GM21723 (cell line): ENCODE measurements around the gene PC.

Experiments
- ATAC-seq: cut with Tn5 transposase; IDR thresholded peaks from one replicate; pipeline ENCODE4 v1.9.1; 2021; ENCODE audit warnings: mild to moderate bottlenecking, moderate library complexity; ENCODE audit not compliant: unreplicated experiment

Gene PC

DNA sequence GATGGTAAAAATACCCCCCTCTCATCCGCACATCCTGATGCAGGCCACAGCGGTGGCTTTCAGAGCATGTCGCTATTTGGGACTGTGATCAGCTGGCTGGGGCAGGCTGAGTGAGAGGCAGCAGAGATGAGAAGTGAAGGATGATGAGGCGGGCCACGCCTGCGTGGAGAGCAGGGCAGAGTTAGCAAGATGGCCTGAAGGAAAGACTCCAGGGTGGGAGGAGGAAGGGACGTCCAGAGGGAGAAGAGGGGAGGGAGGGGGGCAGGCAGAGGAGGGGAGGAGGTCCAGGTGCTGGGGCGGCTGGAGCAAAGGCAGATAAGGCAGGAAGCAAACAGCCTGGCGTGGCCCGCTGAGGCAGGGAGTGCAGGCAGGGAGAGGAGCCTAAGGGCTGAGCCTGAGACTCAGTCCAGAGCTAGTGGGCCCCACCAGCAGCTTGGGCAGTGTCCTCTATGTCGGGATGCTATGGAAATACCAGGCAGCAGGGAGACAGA is 72.2 kb downstream of the PC start:
- no peak for ATAC-seq

DNA sequence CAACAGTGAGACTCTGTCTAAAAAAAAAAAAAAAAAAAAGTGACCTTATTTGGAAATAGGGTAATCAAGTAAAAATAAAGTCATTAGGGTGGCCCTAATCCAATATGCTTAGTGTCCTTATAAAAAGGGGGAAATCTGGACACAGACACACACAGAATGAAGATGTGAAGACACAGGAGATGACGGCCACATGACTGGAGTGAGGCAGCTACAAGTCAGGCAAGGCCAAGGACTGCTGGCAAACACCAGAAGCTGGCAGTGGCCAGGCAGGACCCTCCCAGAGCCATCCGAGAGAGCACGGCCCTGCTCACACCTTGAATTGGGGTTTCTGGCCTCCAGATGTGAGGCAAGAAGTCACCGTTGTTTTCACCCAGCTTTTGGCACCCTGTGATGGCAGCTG is 72.7 kb downstream of the PC start:
- no peak for ATAC-seq

DNA sequence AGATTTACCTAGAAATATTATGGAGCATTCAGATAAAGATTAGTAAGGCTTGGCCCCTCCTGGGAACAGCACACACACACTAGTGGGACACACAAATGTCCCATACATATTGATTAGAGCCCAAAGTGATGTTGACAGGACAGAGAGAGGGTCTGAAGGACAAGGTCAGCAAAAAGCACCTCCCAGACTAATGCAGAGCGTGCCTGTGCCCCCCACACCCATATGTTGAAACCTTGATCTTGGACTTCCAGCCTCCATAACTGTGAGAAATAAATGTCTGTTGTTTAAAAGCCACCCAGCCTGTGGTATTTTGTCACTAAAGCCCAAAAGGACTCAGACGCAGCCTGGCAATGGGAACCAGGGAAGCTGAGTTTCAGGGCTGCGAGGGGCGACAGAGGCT is 73.7 kb downstream of the PC start:
- ATAC-seq = no peak

DNA sequence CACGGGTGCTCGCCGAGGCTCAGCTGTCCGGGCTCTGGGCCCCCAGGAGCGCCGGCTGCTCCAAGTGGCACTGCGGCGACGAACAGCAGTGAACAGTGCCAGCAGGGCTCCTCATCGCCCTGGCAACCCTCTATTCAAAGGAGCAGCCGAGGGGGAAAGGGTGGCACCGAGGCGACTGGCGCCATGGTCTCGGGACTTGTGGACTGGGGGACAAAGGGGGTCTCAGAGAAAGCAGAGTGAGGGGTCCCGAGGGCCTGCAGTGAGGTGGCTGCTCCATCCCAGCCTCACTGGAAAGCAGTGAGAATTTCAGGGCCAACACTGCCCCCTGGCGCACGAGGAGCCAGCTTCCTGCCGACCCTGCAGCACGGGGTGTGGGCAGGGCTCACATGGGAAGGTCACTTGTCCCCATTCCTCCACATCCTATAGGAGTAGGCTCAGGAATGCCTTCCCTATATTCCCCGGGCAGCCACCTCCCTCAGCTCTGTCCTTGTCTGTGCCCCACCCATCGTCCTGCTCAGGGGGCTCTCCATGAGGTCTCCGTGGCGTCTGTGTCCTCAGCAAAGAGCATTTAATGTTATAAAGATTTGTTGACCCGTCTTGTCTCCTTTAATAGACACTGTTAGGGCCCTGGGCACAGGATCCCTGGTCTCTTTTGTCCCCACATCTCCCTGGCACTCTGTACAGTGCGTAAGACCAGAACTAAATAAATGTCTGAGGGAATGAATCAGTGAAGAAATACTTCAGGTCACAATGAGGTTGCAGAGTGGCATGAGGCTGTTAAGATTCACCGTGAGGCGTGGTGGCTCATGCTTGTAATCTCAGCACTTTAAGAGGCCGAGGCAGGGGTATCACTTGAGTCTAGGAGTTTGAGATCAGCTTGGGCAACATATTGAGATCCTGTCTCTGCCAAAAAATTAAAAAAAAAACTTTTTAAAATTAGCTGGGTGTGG is 74.9 kb downstream of the PC start:
- no peak for ATAC-seq

DNA sequence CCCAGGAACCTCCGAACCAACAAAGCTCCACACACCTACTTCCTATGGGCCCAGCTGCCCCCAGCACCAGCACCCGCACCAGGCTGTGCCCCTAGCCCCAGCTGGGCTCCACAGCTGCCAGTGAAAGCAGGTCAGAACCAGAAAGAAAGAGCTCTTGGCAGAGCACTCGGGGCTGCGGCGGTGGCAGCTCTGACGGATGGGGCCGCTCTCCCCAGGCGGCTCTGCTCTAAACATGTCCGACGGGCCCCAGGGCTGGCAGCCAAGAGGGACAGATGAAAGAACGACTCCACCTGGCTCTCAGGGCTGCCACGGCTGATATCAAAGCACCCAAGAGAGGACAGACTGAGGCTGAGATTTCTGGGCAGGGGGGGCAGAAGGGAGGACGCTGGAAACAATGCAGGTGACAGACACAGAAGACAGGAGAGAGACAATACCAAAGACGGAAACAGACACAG is 75.6 kb downstream of the PC start:
- no peak for ATAC-seq

DNA sequence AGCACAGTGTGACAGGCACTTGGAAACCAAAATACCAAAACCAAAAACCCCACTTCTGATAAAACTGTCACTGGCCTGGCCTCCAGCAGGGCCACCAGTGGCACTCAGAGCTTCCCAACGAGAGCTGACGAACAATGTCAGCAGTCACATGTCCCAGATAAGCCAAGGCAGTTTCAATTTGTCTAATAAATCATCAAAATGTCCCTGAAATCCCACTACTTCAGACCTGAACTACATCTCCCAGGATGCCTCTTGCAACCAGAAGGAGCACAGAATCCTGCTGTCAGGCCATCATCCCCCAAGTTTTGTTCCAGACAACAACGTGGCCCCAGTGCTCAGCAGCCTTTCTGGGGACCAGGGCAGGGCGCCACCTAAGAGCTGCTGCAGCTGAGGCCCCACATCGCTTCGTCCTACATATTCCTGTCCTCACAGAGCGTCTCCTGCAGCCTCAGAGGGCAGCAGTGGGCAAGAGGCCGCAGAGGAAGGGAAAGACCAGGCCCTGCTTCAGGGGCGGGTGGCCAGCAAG is 76.2 kb downstream of the PC start:
- no peak for ATAC-seq

DNA sequence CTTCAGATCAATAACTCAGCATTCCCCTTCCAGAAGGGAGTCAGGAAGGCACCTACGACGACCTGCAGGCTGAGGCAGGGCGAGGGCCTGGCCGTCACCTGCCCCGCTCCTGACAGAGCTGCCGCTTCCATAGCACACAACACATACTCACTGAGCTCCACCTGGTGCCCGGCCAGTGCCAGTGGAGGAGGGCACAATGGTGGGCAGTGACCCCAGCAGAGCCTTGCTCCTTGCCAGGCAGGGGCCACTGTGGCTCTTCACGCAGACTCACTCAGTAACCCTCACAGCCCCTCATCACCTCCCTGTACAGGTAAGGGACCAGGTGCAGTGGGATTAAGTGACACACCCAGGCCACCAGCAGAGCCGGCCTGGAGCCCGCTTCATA is 76.7 kb downstream of the PC start:
- ATAC-seq = no peak

DNA sequence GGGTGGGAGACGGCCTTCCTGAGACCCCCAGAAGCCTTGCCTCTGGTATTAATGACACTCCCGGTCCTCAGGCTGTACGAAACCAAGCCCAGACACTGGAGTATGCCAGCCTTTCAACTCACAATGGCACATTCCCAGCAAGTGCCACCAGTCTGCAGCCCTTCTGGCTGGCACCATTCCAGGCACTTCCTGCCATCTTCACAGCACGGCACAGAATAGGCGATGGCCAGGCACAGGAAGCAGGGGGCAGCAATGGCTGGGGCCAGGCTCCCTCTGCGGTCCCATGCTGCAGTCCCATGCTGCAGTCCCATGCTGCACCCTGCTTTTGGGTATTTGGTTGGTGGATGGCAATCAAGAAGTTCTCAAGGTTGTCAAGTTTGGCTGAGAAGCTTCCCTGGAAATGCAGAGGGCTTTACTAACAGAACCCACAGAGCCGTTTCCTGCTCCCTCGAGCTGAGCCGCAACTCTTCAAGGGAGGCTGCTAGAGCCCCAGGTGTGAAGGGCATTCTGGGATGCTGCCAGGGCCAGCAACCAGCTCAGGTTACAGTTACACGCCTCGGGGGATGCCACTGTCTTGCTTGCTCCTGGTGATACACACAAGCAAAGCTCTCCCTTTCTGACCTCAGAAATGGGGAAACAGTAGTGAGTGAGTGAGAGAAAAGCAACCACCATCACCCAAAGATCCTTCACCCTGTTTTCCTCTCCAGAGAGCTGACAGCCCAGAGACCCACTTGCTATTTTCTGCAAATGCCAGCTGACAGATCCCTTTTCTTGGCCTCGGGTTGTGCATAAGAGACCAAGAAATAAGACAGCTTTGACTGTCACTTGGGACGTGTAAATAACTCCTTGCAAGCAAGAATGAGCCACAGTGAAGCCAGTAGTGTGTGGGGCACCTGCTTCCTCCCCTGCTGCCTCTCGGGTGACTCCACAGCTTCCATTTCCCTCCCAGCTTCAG is 77.4 kb downstream of the PC start:
- ATAC-seq = no peak

DNA sequence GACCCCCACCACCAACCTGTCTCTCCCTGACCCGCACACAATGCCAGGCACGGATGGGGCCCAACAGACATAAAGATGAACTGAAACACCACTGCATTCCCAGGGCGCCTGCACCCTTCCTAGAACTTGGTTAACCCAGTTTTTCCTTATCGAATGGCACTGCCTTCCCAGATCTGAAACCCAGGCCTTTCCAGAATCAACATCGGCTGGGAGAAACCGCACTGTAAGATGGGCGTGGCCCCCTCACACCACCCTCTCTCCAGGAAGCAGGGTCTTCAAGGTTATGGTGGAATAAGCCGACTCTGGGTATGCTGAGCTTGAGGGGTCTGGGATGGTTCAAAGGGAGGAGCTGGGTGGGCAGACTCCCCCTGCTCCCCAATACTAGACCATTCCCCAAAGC is 78.2 kb downstream of the PC start:
- ATAC-seq = no peak

DNA sequence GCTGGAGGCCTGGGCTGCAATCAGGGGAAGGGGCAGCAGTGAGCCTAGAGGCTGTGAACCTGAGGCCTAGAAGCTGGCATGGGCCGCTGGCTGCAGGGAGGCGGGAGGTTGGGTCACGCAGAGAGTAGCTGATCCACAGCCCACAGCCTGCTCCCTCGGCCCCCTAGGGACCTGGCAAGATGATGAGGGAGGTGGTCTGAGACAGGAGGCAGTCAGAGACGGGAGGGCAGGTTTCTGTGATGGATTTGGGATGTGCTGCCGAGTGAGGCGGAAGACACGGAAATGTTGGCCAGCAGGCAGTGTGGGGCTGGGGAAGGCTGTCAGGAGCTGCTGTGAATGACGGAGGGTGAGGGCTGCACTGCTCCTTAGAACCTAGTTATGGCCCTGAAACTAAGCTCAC is 78.6 kb downstream of the PC start:
- ATAC-seq = no peak

DNA sequence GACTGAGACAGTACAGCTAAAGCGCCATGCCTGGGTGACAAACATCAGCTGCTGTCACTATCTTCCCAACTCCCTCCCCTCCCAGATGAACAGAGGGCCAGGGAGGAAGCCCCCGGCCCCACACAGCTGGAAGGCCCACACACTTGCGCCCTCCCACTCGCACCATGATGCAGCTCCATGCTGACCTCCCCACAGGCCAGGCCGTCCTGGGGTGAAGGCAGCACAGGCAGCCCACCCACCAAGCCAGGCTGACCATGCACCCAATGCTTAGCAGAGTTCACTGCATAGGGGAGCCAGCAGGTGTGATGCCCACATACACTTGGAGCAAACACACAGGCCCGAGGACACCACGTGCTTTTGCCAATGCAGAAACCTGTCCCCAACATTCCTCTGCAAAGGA is 79.2 kb downstream of the PC start:
- ATAC-seq = no peak

DNA sequence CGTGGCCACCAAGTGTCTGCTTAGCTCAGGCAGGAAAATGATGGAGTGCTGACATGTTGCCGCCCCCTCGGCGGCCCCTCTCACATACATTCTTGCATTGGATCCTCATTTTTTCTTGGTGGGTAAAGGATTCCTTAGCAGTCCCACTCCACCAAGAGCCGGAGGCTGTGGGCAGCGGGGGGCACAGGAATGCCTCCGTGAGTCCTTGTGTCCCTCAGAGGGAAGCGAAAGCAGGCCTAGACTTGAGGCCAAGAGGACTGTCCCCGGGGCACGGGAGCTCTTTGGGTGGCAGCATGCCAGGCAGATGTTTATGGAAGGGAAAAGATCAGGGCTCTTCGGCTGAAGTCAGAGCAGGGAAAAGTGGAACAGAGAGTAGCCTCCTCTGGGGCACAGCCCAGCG is 79.7 kb downstream of the PC start:
- no peak for ATAC-seq

DNA sequence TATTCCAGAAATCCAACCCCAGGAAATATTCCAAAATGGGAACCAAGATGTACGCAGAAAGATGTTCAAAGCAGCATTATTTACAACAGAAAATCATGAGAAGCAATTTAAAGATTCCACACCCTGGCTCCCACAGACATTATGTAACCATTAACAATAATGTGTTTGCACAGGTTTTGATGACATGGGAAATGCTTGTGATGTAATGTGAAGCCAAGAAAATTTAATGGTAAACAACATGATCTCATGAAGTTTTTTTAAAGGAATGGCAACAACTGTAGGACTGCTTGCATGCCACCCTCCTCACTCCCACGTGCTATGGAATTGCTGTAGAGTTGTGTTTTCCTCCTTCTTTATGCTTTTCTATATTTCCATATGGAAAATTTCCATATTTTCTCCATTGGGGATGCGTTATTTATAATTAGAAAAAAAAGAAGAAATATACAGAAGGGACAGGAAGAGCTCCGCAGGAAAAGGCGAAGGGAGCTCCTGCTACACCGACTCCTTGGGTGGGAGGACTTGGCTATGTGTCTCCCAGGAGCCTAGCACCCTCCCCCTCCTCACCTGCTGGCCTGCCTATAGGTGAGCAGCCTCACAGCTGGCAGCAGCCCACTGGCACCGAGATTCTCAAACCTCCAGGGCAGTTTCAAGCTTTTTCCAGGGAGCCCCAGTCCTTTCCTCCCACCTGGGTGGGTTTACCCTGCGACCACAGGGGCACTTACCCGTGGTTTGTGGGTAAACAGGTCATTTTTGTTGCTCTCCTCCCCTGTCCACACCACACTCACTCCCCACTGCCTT is 80.4 kb downstream of the PC start:
- ATAC-seq = no peak

DNA sequence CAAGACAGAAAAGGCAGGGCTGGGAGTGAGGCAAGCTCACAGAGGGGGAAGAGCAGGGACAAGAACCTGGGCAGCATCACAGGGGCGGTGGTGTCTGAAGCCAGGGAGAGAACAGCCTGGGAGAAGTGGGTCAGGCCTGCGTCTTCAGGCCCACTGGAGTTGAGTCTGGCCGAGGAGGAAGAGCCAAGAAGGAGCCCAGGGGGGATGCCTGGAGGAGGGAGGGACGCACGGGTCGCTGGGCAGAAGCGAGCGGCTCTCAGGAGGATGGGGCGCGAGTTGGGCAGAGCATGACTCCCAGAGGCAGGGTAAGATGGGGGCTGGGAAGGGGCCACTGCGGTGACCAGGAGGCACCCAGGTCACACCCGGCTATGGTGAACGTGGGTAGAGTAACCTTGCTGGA is 82.8 kb downstream of the PC start:
- ATAC-seq = no peak

DNA sequence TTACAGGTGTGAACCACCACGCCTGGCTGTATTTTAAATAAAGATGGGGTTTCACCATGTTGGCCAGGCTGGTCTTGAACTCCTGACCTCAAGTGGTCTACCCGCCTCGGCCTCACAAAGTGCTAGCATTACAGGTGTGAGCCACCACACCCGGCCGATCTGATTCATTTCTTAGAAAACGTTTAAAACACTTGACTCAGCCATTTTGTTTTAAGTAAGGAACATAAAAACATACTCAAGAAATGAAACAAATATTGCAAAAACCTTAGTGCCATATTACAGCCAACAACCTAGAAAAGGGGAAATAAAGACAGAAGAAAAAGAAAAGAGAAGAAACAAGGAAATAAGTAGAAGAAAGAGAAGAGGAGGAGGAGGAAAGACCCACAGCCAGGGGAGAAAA is 84.0 kb downstream of the PC start:
- no peak for ATAC-seq

DNA sequence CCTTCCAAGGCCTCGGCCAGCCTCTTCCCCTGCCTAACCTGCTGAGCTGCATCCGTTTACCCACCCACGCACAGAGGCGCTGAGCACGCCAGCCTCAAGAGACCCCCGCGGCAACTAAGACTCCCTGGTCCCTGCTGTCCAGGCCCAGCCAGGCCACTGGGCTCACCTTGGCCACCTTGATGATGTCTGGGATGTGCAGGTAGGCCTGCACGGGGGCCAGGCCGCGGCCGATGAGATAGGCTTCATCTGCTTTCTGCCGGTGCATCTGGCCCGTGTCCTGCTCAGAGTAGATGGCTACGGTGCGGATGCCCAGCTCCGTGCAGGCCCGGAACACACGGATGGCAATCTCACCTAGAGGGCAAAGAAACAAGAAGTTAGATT is 86.7 kb downstream of the PC start:
- ATAC-seq = no peak

DNA sequence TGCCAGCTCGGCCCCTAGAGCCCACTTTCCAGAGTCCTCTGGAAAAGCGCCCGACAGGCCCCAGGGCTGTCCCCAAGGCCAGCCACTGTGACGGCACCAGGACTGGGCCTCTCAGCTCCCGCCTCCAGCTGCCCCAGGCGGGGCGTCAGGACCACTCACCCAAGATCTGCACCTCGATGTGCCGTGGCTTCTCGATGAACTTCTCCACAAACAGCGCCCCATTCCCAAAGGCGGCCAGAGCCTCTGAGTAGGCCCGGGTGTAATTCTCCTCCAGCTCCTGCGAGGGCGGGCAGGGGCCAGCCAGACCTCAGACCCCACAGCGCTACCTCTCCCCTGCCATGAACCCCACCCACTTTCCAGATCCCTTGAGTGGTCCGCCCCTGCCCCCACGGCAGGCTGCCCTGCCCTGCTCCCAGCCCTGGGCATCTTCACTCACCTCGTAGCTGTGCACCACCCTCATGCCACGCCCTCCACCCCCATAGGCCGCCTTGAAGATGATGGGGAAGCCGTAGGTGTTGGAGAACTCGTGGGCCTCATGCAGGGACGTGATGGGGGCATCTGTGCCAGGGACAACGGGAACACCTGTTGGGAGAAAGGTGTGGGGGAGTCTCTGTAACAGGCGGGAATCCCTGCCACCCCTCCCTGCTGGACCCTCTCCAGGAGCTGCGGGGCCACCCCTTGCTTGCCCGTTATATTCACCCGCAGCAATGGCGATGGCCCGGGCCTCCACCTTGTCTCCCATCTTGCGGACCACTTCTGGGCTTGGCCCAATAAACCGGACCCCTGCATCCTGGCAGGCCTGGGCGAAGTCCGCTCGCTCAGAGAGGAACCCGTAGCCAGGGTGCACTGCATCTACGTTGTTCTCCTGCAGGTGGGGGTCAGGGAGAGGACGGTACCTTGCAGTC is 87.3 kb downstream of the PC start:
- no peak for ATAC-seq

DNA sequence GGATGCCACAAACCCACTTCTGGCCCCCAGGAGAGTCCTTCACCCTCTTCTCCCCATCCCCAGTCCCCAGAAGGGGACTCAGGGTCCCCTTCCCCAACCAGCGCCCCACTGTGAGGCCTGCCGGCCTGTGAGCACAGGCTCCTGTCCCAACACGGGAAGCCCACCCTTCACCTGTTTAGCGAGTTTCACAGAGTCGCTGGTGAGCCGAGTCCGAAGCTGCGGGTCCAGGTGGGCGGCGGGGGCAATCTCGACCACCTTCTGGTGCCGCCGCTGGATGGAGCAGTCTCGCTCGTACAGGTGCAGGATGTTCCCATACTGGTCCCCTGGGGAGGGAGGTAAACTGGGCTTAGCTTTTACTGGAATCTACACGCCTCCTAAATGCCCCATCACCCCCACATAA is 88.1 kb downstream of the PC start:
- ATAC-seq = no peak

DNA sequence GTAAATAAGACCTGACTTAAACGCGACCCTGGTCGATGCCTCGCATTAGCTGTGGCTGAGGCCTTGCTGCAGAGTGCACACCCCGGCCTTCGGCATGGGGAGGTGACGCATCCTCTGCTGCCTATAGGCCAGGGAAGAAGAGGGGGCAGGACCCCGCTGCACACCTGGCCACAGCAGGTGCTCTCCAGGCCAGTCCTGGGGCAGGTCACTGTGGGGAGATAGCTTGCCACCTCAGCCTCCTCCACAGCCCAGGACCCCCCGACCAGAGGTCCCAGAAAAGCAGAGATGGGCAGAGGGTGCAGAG is 88.7 kb downstream of the PC start:
- no peak for ATAC-seq
